Panc1 (cell line): ENCODE results near the gene GNAO1. TPM values are rescaled to one million over a fixed set of nuclear protein-coding genes. Genes with fewer than 3 reads are reported as not detected.
A peak's percentile ranks its signal among the peaks of the same experiment; 100 is the strongest.

Source experiments
- ATAC-seq: fragments of 200-7000 bp; cut with Tn5 transposase; 2 replicates; pipeline ENCODE4 v1.9.1; 2020; ENCODE audit warnings: mild to moderate bottlenecking, moderate library complexity
- Bru-seq: library from RNA; stranded (reverse); fragments of 400-500 nt; gene quantifications from one replicate; lab custom pipeline; 2021; lab: Mats Ljungman, UMichigan
- BruChase-seq, 2 experiments: library from RNA; stranded (reverse); fragments of 400-500 nt; gene quantifications; one replicate each; lab custom pipeline; 2021; lab: Mats Ljungman, UMichigan
- BruUV-seq: library from RNA; stranded (reverse); fragments of 400-500 nt; replicated peaks from 2 replicates; lab custom pipeline; 2021; lab: Mats Ljungman, UMichigan
- CTCF ChIA-PET: fragments of 300-600 bp; sonication (Branson Sonifier 250); formaldehyde crosslinking; loops from one replicate; lab custom pipeline; 2022; ENCODE audit warnings: antibody characterized with exemption; lab: Charles Lee
- POLR2A ChIA-PET: fragments of 300-600 bp; sonication (Branson Sonifier 250); formaldehyde crosslinking; loops from one replicate; lab custom pipeline; 2022; ENCODE audit warnings: antibody characterized with exemption; lab: Charles Lee
- DNase-seq: peaks from one replicate; pipeline ENCODE4 v3.0.0-alpha.2; 2010; ENCODE audit warnings: low read depth, low spot score
- H3K27ac ChIP-seq: 2 replicates; pipeline ENCODE4 v1.5.1; 2011; ENCODE audit warnings: mild to moderate bottlenecking, low read length, inconsistent platforms
- H3K27me3 ChIP-seq: fragments of 200-500 bp; sonication (Bioruptor generic); 2 replicates; pipeline ENCODE4 v1.6.0; 2014; ENCODE audit warnings: low read length, inconsistent platforms; ENCODE audit not compliant: control insufficient read depth, insufficient read depth
- H3K36me3 ChIP-seq: fragments of 200-500 bp; sonication (Bioruptor generic); 2 replicates; pipeline ENCODE4 v1.5.1; 2014; ENCODE audit warnings: inconsistent platforms, mild to moderate bottlenecking, low read length, moderate library complexity; ENCODE audit not compliant: control insufficient read depth, insufficient read depth
- H3K4me1 ChIP-seq: 2 replicates; pipeline ENCODE4 v1.5.1; 2011; ENCODE audit warnings: inconsistent platforms, mild to moderate bottlenecking, low read length, moderate library complexity; ENCODE audit not compliant: control insufficient read depth, insufficient read depth
- H3K4me3 ChIP-seq, 2 experiments: 2 replicates each; pipeline ENCODE4 v1.5.1; 2011 to 2012; ENCODE audit warnings: low read depth in 2 of 2, low read length in 2 of 2, mild to moderate bottlenecking in 2 of 2, inconsistent platforms in 1 of 2, moderate library complexity in 1 of 2
- H3K9me3 ChIP-seq: fragments of 200-500 bp; sonication (Bioruptor generic); 2 replicates; pipeline ENCODE4 v1.5.1; 2014; ENCODE audit warnings: low read depth, mild to moderate bottlenecking, inconsistent platforms, low read length, moderate library complexity; ENCODE audit not compliant: control insufficient read depth, insufficient read depth
- CTCF ChIP-seq: fragments of 450-650 bp; IDR thresholded peaks from 2 replicates; pipeline ENCODE4 v1.5.1; 2017; ENCODE audit warnings: mild to moderate bottlenecking
- POLR2AphosphoS5 ChIP-seq: IDR thresholded peaks from 2 replicates; pipeline ENCODE4 v1.6.1; 2012; ENCODE audit warnings: mild to moderate bottlenecking, low read depth, low read length, moderate library complexity
- REST ChIP-seq, 2 experiments: IDR thresholded peaks; 2 replicates each; pipeline ENCODE4 v1.6.1; 2011 to 2012; ENCODE audit warnings: low read depth in 2 of 2, control low read depth in 1 of 2, low read length in 1 of 2, mild to moderate bottlenecking in 1 of 2, moderate library complexity in 1 of 2; ENCODE audit not compliant: insufficient read depth in 1 of 2
- SIN3A ChIP-seq: IDR thresholded peaks from 2 replicates; pipeline ENCODE4 v1.6.1; 2012; ENCODE audit warnings: low read depth, mild to moderate bottlenecking, low read length, moderate library complexity, borderline replicate concordance; ENCODE audit not compliant: insufficient read depth
- TCF7L2 ChIP-seq: IDR thresholded peaks from 2 replicates; pipeline ENCODE4 v1.6.1; 2011; ENCODE audit warnings: mild to moderate bottlenecking, low read depth, low read length, inconsistent platforms
- in situ Hi-C: cut with HindIII; loops from 2 replicates; pipeline ENCODE4 v1.10.0; 2016; ENCODE audit warnings: low sequenced_read_pairs, low pct_unique_long_range_greater_than_20kb
- intact Hi-C: fragments of 100-400 bp; cut with micrococcal nuclease; formaldehyde crosslinking; loops from one replicate; pipeline ENCODE4 v1.10.0; 2022; ENCODE audit not compliant: unreplicated experiment
- long read RNA-seq: library from polyadenylated mRNA; unstranded; transcript quantifications from one replicate; pipeline ENCODE4 v2.0.0, GENCODE V29; 2021; ENCODE audit not compliant: unreplicated experiment
- polyA plus RNA-seq: library from polyadenylated mRNA; unstranded; fragments of >200 nt; gene quantifications from one replicate; pipeline ENCODE4 v1.2.1, GENCODE V29; 2012; ENCODE audit warnings: missing spikeins; ENCODE audit not compliant: insufficient read length
- total RNA-seq: library from RNA; stranded (reverse); gene quantifications from one replicate; pipeline ENCODE4 v1.2.1, GENCODE V29; 2021; ENCODE audit not compliant: unreplicated experiment

GNAO1 gene
- total RNA-seq (33.4 TPM), Bru-seq, nascent RNA (percentile 67 among the genes with signal in this experiment), BruChase-seq, experiment 1, labeled RNA remaining after a 2-hour chase (percentile 60 among the genes with signal in this experiment), BruChase-seq, experiment 2, labeled RNA remaining after a 6-hour chase (percentile 64 among the genes with signal in this experiment)
- polyA plus RNA-seq: 22.9 TPM
- long read RNA-seq, partial matches to known transcripts: 0 of 15 reads
- long read RNA-seq, other reads (novel, unspliced or antisense): 11 of 15 reads

GRCh38 chr16:56191156-56191815 is at the start of gene GNAO1:
Gene GNAO1, plus strand, starts transcription at chr16:56191489. Its CDS starts 747 bp downstream, at chr16:56192236.
- DNase-seq (no peak), ATAC-seq (peak; percentile 96)

More at GRCh38 chr16:56191156-56191815, at the start of gene GNAO1:
- TF ChIP-seq SIN3A (no peak), CTCF (no peak), TCF7L2 (no peak), POLR2AphosphoS5 (no peak), REST (IDR thresholded peaks at IDR 0.05; ENCODE audit: insufficient read depth in 1 of 2, low read depth in 2 of 2, low read length in 1 of 2) (no peak)
- CTCF ChIA-PET: interaction anchor here (0.6 kb wide), 1 partner anchor 720 kb away, joined by 4 read pairs; no protein-coding TSS in a partner anchor
- no peaks in the 10 kb centered on the region for H3K9me3 ChIP-seq
- H3K27me3 ChIP-seq: peaks cover 2% of the 10 kb centered on the region; the same call in 1 of the 2 replicates
- BruUV-seq: no TSS peak
- in situ Hi-C loops: no loop called here
- intact Hi-C loops: no loop called here
- no peaks in the 10 kb centered on the region for H3K36me3 ChIP-seq
- H3K27ac ChIP-seq: 0 out of 2 replicates have a peak within 1 kb of the TSS, but pooled peaks have one; percentile 44
- POLR2A ChIA-PET: interaction anchor here (0.7 kb wide), 2 partner anchors 565 to 685 kb away, joined by 3 to 4 read pairs; no protein-coding TSS in a partner anchor
- H3K4me3 ChIP-seq: peak within 1 kb of the TSS; percentile 63 to 64
- no peaks in the 10 kb centered on the region; the same call in 1 of the 2 replicates for H3K4me1 ChIP-seq
